ENCODE results near the gene WDR86.
A peak's percentile ranks its signal among the peaks of the same experiment; 100 is the strongest.

WDR86 gene

DNA sequence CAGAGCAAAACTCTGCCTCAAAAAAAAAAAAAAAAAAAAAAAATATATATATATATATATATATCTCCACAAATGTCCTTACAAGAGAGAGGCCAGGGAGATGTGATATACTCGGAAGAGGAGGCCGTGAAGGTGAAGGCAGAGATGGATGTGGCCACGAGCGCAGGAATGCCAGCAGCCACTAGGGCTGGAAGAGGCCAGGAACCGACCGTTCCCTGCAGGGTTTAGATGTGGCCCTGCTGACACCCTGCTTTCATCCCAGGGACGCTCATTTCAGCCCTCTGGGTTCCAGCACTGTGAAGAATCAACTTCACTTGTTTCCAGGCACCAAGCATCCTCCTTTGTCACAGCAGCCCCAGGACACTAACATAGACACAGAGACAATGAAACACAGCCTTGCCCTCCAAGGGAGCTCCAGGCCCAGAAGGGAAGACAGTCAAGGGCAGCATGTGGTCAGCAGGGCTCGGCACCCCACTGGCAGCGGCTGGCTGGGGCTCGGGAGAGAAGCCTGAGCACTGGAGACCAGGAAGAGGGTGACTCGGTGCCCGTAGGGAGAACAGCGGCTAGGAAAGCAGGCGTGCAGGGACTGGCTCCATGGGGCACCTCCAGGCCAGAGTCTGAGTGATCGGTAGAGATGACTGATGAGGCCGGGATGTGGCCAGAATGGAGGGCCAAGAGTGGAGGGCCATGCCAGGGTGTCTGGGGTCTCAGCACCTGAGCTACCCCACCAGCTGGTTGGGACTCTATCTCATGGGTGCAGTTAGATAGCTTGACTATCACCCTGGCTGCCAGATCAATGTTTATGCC lies 7.6 kb downstream of the WDR86 start:
- H3K79me2 ChIP-seq: peaks cover 19% of the 10 kb centered on the region
- no peak overlapping the region for H3K4me2 ChIP-seq (ENCODE audit: low read length)
- peak overlapping the region; percentile 99 for H3K27ac ChIP-seq
- H3K27me3 ChIP-seq (ENCODE audit: control insufficient read depth, insufficient read depth, low read length): no peaks in the 10 kb centered on the region
- no peak overlapping the region for H2AFZ ChIP-seq
- H3K4me3 ChIP-seq (ENCODE audit: low read depth, low read length): no peak overlapping the region
- no peaks in the 10 kb centered on the region for H3K36me3 ChIP-seq (ENCODE audit: control insufficient read depth, insufficient read depth, low read length)
- H3K4me1 ChIP-seq: peaks cover 70% of the 10 kb centered on the region
- no peak overlapping the region for H3K9ac ChIP-seq
- TF ChIP-seq, protein P1, sequence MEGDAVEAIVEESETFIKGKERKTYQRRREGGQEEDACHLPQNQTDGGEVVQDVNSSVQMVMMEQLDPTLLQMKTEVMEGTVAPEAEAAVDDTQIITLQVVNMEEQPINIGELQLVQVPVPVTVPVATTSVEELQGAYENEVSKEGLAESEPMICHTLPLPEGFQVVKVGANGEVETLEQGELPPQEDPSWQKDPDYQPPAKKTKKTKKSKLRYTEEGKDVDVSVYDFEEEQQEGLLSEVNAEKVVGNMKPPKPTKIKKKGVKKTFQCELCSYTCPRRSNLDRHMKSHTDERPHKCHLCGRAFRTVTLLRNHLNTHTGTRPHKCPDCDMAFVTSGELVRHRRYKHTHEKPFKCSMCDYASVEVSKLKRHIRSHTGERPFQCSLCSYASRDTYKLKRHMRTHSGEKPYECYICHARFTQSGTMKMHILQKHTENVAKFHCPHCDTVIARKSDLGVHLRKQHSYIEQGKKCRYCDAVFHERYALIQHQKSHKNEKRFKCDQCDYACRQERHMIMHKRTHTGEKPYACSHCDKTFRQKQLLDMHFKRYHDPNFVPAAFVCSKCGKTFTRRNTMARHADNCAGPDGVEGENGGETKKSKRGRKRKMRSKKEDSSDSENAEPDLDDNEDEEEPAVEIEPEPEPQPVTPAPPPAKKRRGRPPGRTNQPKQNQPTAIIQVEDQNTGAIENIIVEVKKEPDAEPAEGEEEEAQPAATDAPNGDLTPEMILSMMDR (IDR thresholded peaks at IDR 0.05): no peak
- no peaks in the 10 kb centered on the region for H3K9me3 ChIP-seq (ENCODE audit: control insufficient read depth, low read length)

DNA sequence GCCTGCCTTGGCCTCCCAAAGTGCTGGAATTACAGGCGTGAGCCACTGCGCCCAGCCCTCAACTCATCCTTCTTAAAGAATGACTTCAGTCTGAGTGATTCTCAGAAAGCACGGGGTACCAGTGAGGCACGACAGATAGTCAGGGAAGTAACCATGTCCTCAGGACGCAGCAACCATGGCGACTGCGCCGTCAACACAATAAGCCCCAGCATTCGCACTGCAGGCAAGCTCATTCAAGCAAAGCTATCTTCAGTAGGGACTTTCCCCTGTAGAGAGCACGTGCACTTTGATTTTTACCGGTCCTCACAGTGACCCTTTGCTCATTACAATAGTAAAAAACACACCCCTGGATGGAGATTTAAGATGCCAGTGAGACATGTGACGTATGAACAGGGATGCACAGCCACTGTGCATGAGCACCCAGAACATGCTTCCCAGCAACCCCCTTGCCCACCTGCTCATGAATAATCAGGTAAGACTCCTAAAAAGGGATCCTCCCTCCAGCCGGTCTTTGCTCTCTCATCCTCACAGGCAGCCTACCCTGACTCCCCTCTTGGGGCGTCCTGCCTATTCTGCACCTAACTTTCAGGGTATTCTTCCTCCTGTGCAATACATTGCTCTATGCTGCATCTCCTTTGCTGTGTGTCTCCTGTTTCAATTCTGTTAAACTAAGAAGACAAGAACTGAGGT lies 9.1 kb downstream of the WDR86 start:
- no peak overlapping the region for H2AFZ ChIP-seq
- peak overlapping the region; percentile 23 for H3K4me2 ChIP-seq (ENCODE audit: low read length)
- no peak overlapping the region for H3K27ac ChIP-seq
- no peaks in the 10 kb centered on the region for H3K36me3 ChIP-seq (ENCODE audit: control insufficient read depth, insufficient read depth, low read length)
- H3K4me3 ChIP-seq (ENCODE audit: low read depth, low read length): no peak overlapping the region
- no peak overlapping the region for H3K9ac ChIP-seq
- no peaks in the 10 kb centered on the region for H3K9me3 ChIP-seq (ENCODE audit: control insufficient read depth, low read length)
- peaks cover 56% of the 10 kb centered on the region for H3K4me1 ChIP-seq
- H3K27me3 ChIP-seq (ENCODE audit: control insufficient read depth, insufficient read depth, low read length): no peaks in the 10 kb centered on the region
- TF ChIP-seq, protein P1 (IDR thresholded peaks at IDR 0.05): no peak
- H3K79me2 ChIP-seq: peaks cover 32% of the 10 kb centered on the region

DNA sequence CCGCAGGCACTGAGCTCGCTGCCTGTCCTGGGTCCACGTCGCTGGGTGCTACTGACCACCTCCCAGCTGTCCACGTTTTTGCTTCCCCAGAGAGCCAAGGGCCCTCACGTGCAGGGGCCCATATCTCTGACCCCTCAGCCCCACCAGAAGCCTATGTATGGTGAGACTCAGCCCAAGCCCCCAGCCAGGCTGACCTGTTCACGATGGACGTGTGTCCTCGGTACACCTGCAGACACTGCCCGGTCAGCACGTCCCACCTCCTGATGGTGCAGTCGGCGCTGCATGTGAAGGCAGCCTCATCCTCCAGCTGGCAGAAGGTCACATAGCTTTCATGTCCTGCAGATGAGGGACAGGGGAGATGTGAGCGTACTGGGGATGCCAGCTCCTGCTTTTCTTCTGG lies 9.9 kb downstream of the WDR86 start:
- no peaks in the 10 kb centered on the region for H3K9me3 ChIP-seq (ENCODE audit: control insufficient read depth, low read length)
- no peak overlapping the region for H3K9ac ChIP-seq
- H3K27ac ChIP-seq: no peak overlapping the region
- H3K27me3 ChIP-seq (ENCODE audit: control insufficient read depth, insufficient read depth, low read length): no peaks in the 10 kb centered on the region
- no peaks in the 10 kb centered on the region for H3K36me3 ChIP-seq (ENCODE audit: control insufficient read depth, insufficient read depth, low read length)
- H3K4me3 ChIP-seq (ENCODE audit: low read depth, low read length): no peak overlapping the region
- peaks cover 33% of the 10 kb centered on the region for H3K79me2 ChIP-seq
- H2AFZ ChIP-seq: no peak overlapping the region
- no peak overlapping the region for H3K4me2 ChIP-seq (ENCODE audit: low read length)
- TF ChIP-seq, protein P1 (IDR thresholded peaks at IDR 0.05): no peak
- H3K4me1 ChIP-seq: peaks cover 47% of the 10 kb centered on the region

DNA sequence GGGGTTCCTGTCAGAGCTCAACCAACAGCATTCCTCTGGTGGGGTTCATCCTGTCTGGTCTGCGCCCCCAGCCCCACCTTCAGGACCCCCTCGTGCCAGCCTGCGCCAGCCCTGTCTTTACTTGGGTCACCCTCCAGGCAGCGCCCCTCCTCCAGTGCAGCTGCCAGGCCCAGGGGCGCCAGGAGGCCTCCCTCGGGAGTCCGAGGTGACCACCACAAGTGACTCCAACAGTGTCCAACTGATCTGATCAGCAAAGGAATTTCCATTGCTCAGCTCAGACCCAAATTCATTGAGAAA lies 10.6 kb downstream of the WDR86 start:
- H3K9me3 ChIP-seq (ENCODE audit: control insufficient read depth, low read length): no peaks in the 10 kb centered on the region
- H3K27me3 ChIP-seq (ENCODE audit: control insufficient read depth, insufficient read depth, low read length): no peaks in the 10 kb centered on the region
- H3K27ac ChIP-seq: no peak overlapping the region
- H3K4me1 ChIP-seq: peaks cover 43% of the 10 kb centered on the region
- TF ChIP-seq, protein P1 (IDR thresholded peaks at IDR 0.05): no peak
- no peak overlapping the region for H3K4me3 ChIP-seq (ENCODE audit: low read depth, low read length)
- H2AFZ ChIP-seq: no peak overlapping the region
- H3K4me2 ChIP-seq (ENCODE audit: low read length): no peak overlapping the region
- peaks cover 34% of the 10 kb centered on the region for H3K79me2 ChIP-seq
- no peak overlapping the region for H3K9ac ChIP-seq
- H3K36me3 ChIP-seq (ENCODE audit: control insufficient read depth, insufficient read depth, low read length): no peaks in the 10 kb centered on the region

All from parathyroid adenoma (tissue), 2 donors.